ENCODE results near the gene NTN1.

Gene NTN1

DNA sequence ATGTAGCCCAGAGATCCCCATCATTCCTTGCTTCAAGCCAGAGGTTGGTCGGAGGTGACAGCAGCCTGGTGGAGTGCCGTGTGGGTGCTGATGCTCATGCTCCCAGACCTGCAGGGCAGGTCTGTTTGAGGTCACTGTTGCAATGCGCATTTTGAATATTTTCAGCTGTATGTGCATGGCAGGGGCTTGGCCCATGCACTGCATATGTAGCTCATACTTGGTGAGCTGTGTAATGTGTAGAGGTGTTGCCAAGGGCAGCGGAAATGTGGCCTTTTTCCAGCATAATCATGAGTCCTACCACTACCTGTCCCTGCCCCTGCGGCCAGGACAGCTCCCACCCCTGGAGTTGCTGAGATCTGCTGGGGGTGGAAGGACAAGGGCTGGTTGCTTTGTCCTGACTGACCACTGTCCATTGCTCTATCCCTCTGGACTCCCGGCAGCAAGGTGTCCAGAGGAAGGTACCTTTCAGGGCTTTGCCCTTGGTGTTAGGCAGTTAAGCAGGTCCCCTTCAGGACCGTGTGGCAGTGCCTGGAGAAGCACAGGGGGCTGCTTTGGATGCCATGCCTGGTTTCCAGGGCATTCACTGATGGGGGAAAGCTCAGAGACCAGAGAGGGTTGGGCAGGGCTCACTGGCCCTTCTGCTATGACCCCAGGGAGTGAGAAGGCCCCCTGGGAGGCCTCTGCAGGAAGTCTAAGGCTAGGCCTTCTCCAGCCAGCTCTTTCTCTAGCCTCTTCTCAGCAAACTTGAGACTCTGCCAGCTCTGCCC, 215.2 kb downstream of the NTN1 start:
- no peak for DNase-seq

DNA sequence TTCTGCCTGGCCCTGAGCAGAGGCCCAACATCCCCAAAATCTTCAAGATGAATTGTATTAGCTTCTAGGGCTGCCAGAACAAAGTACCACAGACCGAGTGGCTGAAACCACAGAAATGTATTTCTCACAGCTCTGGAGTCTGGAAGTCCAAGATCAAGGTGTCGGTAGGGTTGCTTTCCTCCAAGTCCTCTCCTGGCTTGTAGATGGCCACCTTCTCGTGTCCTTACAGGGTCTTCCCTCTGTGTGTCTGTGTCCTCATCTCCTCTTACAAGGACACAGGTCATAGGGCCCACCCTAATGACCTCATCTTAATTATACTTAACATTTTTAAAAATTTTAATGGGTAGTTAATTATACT, 215.7 kb downstream of the NTN1 start:
- DNase-seq, result no peak

DNA sequence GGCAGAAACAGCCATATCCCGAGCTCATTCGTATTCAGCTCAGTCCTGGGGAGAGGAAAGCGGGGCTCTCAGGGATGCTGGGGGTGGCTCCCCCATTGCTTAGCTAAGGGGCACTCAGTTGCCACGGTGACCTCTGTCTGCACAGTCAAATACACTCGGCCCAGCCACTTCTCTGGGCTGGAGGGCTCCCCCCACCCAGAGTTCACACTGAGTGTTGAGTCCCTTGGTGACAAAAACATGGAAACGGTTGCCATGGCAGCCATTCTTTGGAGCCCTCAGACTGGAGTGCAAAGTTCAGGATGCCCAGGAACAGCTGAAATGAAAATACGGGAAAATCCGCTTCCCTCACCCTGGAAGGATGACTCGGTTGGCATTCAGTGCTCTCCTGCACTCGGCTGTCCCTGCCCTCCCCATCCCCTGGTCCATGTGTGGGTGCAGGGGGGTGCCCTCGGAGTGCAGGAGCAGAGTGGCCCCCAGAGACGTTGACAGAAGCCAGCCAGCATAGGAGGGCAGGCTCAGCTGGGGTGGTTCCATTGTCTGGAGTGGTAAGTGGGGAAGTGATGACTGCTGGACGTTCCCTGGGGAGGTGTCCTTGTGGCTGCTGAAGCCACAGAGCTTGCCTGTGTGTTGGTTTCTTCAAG, 216.5 kb downstream of the NTN1 start:
- DNase-seq, result no peak

DNA sequence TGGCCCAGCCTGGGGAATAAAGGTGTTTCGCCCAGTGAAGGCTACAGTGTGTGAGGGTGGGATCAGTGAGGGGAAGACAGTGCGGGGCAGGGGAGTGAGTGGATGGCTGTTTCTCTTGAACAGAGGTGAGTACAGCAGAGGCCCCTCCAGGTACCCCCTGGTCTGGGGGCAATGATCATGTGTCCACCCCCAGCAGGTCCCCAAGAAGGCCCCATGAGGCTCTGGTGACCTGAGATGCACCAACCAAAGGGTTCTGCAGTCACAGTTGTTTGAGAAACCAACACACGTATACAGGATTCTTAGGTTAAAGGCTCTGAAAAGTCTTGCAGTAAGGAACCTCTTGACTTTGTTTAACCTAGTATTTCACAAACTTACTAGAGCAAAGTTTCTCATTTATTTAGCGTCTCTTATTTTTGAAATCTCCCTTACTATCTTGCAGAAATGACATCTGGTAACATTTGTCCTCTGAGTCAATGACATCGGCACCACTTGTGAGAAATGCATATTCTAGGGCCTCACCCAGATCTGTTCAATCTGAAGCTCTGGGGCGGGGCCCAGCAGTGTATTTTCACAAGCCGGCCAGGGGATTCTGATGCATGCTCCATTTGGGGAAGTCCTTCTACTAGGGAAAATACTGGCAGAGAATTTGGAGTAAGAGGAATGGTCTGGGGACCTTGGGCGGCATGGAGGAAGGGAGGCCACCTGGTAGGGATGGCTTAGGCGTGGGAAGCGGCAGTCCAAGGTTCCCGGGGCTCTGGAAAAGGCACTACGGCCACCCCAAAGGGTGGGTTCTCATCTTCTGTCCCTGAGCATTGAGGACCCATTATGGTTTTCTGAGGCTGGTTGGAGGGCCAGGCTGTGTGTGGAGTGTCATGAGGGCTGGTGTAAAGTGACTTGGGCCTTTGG, 217.3 kb downstream of the NTN1 start:
- DNase-seq, result no peak

DNA sequence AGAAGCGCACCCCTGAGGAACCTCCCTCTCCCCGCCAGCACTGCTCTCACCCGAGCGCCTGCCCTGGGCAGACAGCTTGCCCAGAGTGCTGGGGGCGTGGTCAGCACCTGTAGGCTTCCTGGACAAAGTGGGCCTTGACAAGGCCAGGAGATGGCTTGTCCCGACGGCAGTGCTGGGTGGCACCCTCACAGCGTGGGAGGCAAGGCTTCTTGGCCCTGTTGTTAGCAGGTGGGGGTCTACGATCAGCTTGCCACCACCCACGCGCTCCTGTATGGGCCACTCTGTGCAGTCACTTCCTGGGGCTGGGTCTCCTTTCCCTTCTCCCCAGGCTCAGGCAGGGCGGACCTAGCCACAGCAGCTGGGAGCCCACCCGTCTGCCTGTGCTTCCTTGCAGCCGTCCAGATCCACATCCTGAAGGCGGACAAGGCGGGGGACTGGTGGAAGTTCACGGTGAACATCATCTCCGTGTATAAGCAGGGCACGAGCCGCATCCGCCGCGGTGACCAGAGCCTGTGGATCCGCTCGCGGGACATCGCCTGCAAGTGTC, 218.0 kb downstream of the NTN1 start:
- DNase-seq, result no peak

DNA sequence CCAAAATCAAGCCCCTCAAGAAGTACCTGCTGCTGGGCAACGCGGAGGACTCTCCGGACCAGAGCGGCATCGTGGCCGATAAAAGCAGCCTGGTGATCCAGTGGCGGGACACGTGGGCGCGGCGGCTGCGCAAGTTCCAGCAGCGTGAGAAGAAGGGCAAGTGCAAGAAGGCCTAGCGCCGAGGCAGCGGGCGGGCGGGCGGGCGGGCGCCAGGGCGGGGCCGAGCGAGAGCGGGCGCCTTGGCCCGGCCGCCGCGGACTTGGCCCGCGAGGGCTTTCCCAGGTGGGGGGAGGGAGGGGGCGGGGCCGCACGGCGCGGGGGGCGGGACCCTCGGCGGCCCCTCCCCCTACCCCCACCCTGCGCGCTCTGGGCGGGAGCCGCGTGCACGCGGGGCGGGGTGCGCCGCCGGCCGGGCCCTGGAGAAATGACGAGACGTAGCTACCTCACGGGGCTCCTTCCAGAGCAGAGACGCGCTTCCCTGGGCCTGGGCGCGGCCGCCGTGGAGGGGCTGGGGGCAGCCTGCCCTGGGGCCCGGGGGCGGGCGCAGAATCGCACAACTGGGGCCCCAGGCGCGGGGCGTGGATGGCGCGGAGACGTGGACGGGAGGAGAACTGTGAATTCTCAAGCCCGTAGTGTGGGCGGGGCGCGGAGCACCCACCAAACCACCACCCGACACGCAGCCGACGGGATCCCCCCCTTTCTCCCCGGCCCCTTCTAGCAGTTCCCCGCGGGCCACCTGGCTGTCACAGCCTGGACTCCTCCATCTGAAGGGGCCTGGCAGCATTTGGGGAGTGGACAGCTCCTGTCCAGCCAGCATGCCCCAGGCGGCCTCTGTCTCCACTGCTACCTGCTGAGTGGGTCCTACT, 218.7 kb downstream of the NTN1 start:
- no peak for DNase-seq

DNA sequence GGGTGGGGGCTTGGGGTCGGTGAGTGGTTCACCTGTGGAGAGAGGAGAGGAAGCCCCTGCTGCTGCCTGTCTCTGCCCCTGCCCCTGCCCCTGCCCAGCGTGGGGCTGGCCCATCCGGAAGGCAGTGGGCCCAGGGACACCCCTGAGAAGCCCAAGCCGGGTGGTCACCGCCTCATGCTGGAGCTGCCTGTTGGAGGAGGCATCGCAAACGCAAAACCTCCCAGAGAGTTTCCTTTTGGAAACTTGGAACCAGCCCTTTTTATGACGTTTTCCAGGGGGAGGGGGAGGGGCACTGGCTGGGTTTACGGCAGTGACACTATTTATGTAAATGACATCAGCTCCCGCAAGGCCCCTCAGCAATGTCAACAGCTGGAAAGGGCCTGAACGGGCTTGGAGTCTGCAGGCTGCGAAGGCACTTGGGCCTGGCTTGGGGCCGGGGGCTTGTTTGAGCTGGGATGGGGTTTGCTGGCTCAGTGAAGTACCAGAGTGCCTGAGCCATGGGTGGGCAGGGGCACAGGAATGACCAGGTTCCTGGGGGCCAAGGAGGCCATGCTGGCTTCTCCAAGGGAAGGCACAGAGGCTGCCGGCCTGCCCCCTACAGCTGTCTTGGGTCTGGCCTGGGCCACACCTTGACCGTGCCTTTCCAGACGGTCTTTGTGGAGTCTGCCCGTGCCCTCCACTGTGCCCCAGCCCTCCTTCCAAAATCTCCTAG, 219.5 kb downstream of the NTN1 start:
- DNase-seq, result no peak

DNA sequence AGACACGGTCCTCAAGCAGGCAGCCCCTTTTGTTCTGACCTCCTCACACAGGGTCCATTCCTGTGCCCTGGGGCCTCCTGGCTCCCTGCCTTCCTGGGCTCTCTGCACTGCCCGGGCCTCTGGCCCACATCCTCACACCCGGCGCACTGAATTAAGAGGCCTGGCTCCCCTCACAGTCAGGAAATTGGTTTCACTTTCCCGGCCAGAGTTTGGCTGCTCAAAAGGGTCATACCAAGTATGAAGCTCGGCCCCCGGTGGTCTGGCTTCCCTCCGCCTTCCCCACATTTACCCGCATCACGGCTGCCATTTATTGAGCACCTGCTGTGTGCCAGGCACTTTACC, 220.0 kb downstream of the NTN1 start:
- DNase-seq, result no peak

DNA sequence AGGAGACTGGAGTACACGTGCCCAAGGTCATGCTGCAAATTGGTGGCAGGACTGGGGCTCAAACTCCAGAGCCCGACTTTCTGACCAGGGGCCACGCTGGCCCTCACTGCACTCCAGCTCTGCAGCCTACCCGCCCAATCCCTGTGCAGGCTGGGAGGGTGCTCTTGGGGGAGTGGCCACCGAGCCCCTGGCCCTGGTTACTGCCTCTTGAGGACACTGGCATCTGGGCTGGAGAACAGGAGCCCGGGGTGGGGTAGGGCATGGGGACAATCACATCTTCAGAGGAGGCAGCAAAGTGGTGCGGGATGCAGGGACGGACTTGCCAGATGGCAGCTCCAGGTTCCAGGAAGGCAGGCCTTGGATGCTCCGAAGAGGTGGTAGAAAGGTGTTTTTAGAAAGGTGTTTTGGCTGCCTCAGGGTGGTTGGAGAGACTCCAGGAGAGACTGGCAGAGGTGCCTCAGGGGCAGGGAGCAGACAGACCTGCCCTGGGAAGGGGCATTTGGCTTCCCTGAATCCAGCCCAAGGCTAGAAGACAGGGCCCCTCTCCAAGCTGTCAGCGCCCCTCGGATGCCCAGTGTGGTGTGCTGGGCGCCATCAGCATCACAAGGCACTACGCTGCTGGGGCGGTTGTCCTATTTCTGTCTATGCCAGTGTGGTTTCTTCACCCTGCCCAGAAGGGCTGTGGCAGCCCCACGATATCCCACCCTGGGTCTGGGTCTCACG, 220.6 kb downstream of the NTN1 start:
- DNase-seq, result no peak

DNA sequence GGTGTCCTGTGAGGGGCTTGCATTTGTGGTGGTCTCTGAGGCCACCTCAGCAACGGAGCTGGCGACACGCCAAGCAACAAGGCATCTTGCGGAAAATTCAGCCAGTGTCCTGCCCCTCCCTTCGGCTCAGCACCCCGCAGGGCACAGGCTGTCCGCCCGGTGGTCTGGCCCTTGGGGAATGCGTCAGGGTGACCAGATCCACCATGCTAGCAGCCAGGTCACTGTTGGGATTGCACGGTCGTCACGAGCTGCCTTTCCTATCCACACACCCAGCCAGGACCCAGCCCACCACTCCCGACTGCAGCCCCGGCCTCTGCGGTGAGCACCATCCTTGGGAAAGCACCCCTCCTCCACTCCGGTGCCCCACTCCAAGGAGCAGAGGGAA, 221.2 kb downstream of the NTN1 start:
- no peak for DNase-seq

DNA sequence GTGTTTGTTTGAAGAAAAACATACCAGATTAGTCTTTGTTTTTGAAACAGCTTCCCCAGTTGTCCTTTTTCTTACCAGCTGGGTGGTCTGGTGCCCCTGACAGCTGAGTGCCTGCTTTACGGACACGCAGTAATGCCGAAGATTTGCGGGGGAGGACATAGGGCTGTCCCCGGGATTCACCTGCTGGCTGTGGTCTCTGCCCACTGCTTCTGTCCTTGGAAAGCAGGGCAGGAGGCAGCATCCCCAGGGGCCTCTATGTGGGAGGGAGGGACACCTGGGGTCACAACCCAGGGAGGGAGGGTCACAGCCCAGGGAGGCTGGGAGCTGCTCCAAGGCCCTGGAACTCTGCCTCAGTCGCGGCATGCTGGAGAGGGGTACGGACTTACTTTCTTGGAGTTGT, 221.7 kb downstream of the NTN1 start:
- no peak for DNase-seq

DNA sequence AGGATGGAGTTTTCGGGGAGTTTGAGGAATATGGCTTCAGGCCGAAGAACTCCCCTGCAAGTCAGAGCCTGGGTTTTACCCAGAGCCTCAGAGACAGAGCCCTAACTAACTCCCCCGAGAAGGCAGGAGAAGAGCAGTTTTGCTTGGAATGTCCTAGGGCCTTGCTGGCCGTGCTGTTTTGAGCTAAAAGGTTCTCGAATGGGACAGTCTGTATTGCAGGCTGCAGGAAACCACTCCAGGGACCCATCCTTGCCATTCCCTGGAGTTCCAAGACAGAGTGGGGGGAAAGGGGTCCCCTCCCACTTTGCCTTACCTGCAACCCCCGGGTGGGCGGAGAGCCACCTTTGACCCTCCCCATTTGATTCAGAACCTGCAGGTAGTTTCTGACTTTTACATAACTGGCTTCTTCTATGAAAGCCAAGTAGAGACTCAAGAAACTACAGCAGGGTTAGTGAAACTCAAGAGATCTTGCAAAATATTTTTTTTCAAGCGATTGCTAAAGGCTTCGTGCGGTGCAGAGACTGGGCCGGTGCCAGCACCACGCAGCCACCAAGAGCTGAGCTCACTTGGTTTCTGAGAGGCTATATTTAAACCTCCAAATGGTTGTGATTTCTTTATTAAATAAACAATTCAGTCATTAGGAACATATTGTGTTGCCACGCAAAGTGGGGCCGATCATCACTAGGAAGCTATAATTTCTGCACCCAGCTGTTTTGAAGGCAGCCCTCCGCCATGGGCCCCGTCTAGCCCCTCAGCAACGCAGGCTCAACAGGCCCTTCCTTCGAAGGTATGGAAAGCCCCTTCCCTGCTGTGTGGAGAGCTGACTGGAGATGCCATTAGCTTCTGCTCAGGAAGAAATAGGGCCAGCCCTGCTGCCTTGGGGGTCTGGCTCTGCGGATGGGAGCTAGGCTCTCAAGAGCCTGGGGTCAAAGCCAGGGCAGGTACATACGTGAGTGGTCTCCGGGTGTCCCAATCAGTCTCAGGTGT, 223.0 kb downstream of the NTN1 start:
- DNase-seq, result no peak

DNA sequence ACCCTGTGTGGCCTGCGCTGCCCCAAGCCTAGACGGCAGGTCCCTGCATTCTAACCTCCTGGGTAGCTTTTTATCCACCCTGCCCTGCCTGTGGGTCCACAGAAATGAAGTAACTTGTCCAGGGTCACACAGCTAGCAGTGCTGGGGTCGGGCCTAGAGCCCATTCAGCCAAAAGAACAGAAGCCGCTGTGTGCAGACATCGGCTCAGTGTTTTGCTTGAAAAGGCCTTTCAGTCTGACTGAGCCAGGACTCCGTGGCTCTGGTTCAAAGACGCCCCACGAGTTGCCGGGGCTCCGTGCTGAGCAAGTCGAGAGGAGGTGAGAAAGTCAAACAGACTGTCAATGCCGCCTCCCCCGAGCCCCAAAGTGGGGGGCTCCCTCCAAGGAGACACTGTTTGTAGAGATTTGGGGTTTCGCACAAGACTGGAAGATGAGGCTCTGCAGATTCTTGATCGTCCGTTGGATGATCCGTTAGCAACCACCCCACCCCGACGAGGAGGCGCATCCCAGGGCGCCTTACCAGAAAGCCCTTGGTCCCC, 226.2 kb downstream of the NTN1 start:
- DNase-seq, result no peak

DNA sequence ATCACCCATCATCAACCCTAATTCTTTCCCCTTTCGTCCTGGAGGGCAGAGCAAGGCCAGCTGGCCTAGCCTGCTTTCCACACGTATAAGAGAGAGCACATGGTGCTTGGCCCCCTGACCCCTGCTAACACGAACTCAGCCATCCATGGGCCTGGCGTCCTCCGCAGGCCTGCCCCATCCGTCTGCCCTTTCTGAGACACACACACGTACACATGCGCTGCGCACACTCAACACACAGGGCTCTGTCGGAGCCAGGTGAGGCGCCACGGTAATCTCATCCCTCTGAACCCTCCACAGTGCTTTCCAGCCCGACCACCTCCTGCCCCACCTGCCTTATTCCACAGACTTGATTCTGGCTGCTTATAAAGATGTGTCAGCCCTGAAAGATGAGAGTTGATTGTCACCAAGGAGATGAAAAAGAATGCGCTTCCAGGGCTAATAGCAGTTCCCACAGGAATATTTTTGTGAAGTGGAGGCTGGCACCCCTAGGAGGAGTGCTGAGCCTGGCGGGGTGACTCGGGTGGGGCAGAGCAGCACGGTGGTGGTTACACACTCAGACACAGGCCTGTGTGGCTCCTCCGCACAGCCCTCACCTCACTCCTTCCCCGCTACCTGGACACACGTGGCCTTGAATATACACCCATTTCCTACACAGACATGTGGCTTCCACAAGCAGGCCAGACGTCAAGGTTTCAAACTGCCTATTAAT, 228.1 kb downstream of the NTN1 start:
- no peak for DNase-seq

DNA sequence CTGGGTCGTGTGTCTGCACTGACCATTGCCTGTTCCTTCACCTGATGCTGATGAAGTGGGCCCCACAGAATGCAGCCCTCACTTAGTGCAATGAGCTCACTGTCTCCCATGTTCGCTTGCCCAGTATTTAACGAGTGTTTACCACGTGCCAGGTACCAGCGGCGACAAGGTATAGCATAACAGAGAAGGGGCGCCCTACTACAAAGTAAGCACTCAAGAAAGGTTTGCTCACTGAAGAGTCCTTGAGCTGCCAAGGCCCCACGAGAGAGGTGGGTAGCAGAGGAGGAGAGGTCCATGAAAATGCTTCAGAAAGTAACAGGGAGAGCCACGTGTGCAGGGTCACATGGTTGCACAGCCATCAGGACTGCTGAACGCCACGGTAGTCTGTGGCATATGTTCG, 230.0 kb downstream of the NTN1 start:
- DNase-seq, result no peak

DNA sequence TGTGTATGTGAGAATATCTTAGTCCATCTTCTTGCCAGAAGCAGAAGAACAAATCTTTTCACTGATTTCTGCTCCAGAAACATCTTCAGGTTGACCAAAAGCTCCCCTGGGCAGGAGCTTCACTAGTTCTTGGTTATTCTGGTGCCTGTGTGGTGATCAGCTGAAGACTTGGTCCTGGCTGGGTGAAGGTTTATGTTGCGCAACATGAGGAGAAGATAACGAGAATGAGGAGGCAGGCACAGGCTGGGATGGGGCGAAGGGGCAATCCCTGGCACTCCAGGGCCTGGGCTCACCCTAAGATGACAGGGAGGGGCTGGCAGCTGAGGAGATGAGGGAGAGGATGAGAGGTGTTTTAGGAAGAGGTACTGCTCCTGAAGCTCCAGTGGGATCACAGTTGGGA, 232.0 kb downstream of the NTN1 start:
- DNase-seq, result no peak

DNA sequence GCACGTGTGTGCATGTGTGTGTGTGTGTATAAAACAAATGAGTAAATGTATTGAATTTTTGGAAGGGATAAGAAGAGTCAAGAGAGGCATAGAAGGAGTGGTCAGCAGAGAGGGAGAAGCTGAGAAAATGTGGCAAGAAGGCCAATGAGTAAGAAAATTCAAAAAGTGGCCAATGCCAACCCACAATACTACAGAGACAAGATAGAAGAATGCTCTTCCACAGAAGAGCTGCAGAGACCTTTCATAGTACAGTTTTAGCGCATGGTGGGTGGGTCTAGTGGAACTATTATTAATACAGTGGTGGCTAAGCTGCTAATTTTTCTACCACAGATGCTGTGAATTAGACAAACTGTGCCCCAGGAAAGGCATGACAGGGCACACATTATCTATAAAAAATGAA, 233.5 kb downstream of the NTN1 start:
- DNase-seq, result no peak

DNA sequence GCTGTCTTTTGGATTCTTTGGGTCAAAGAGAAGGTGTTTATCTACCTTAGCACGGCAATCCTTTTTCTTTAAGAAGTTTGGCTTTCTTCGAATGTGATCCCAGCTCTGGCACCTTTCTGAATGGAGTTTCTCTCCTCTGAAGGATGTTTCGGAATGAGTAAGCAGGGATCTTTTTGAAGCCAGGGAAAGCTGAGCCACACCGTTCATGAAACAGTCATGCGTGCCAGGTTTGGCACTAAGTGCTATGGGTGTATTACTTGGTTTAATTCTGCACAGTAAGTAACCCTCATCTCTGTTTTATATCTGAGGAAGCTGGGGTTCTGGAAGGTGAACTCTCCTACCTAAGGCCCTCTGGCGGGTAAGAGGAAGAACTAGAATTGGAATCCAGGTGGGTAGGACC, 234.5 kb downstream of the NTN1 start:
- DNase-seq, result no peak

DNA sequence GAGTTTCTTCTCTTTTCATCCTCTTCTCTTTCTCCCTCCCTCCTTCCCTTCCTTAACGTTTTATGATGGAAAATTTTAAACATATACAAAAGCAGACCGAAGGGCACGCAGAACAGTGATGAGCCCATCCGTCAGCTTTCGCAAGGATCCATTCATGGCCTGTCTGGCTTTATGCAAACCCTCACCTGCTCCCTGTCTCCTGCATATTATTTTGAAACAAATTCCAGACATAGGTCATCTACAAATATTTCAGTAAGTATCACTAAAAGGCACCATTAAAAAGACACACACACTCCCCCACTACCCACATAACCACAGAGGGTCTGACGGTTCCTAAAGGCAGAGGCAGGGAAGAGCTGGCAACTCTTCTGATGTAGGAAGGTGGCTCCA, 235.0 kb downstream of the NTN1 start:
- no peak for DNase-seq
